ENCODE results near the gene STOX2.
"Not testable (repeated sequence)": the region's sequence is repeated elsewhere in the genome, so short reads cannot be mapped to it uniquely, and the experiment has no call there.

DNA sequence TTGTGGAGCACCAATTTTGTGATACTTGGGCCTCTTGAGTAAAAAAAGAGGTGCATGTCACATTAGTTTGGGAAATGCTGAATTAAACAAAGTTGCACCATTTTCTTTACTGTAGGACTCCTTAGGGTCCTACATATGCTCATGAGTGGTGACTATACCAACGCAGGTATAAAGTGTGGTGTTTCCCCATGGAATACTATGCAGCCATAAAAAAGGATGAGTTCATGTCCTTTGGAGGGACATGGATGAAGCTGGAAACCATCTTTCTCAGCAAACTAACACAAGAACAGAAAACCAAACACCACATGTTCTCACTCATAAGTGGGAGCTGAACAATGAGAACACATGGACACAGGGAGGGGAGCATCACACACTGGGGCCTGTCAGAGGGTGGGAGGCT is 47.5 kb downstream of the STOX2 start:
- TF ChIP-seq POLR2A (IDR thresholded peaks at IDR 0.05) = not testable (repeated sequence)
- TF ChIP-seq, protein P1, sequence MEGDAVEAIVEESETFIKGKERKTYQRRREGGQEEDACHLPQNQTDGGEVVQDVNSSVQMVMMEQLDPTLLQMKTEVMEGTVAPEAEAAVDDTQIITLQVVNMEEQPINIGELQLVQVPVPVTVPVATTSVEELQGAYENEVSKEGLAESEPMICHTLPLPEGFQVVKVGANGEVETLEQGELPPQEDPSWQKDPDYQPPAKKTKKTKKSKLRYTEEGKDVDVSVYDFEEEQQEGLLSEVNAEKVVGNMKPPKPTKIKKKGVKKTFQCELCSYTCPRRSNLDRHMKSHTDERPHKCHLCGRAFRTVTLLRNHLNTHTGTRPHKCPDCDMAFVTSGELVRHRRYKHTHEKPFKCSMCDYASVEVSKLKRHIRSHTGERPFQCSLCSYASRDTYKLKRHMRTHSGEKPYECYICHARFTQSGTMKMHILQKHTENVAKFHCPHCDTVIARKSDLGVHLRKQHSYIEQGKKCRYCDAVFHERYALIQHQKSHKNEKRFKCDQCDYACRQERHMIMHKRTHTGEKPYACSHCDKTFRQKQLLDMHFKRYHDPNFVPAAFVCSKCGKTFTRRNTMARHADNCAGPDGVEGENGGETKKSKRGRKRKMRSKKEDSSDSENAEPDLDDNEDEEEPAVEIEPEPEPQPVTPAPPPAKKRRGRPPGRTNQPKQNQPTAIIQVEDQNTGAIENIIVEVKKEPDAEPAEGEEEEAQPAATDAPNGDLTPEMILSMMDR (IDR thresholded peaks at IDR 0.05) = not testable (repeated sequence)
